ENCODE measurements around the gene CCDC112. TPM values are rescaled to one million over a fixed set of nuclear protein-coding genes. Genes with fewer than 3 reads are reported as not detected.

CCDC112 gene
- total and polyA plus RNA-seq, 2 experiments from 2014 or later: 8.1 to 10.9 TPM

GRCh38 chr5:115289104-115289503 lies 7.3 kb downstream of the CCDC112 start:
- no peak overlapping the region for H3K27ac ChIP-seq

DNA sequence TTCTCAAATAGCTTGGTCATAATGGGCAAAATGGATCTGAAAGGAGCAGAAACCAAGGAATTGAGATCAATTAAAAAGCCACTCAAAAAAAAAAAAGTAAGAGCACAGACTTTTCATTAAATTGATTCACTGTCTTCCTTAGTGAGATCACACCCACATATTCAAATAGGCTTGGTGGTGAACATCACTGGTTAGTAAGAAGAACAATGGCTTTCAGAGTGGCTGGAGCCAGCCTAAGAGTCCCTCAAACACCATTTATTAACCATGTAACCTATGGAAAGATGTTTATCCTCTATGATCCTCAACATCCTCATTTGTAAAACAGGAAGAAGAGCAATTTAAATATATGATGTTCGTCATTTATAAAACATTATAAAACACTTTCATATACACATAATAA lies 12.4 kb downstream of the CCDC112 start:
- no peak overlapping the region for H3K4me3 ChIP-seq
- no peak for DNase-seq (ENCODE audit: low read depth in 1 of 2, low spot score in 1 of 2)
- no peak overlapping the region for H3K27ac ChIP-seq
- H3K4me1 ChIP-seq (ENCODE audit: low read depth): no peaks in the 10 kb centered on the region
- H3K27me3 ChIP-seq: no peaks in the 10 kb centered on the region
- no peaks in the 10 kb centered on the region for H3K9me3 ChIP-seq (ENCODE audit: low read depth)
- no peak for TF ChIP-seq CTCF (IDR thresholded peaks at IDR 0.05; ENCODE audit: low read depth, low read length)
- H3K36me3 ChIP-seq: no peaks in the 10 kb centered on the region

More at GRCh38 chr5:115289104-115289503, 7.3 kb downstream of the CCDC112 start:
- no peak for DNase-seq (ENCODE audit: low read depth in 1 of 2, low spot score in 1 of 2)
- no peaks in the 10 kb centered on the region for H3K4me1 ChIP-seq (ENCODE audit: low read depth)
- H3K9me3 ChIP-seq (ENCODE audit: low read depth): no peaks in the 10 kb centered on the region
- no peaks in the 10 kb centered on the region for H3K36me3 ChIP-seq
- H3K4me3 ChIP-seq: no peak overlapping the region
- no peak for TF ChIP-seq CTCF (IDR thresholded peaks at IDR 0.05; ENCODE audit: low read depth, low read length)
- H3K27me3 ChIP-seq: no peaks in the 10 kb centered on the region

DNA sequence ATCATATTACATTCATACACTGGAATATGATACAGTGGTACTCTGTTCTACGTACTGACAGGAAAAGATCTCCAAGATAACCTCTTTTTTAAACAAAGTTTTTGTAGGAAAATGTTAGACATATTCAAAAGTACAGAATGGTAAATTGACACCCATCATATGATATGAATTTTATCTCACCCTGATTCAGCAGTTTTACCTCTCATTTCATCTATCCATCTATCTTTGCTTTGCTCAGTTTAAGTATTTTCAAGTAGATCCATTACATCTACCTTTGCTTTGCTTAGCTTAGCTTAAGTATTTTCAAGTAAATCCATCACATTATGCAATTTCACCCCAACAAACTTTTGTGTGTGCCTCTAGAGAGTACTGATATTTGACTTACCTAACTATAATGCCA lies 14.3 kb downstream of the CCDC112 start:
- H3K27ac ChIP-seq: no peak overlapping the region
- DNase-seq (ENCODE audit: low read depth in 1 of 2, low spot score in 1 of 2): no peak
- no peaks in the 10 kb centered on the region for H3K9me3 ChIP-seq (ENCODE audit: low read depth)
- TF ChIP-seq CTCF (IDR thresholded peaks at IDR 0.05; ENCODE audit: low read depth, low read length): no peak
- no peaks in the 10 kb centered on the region for H3K4me1 ChIP-seq (ENCODE audit: low read depth)
- H3K4me3 ChIP-seq: no peak overlapping the region
- no peaks in the 10 kb centered on the region for H3K36me3 ChIP-seq
- H3K27me3 ChIP-seq: no peaks in the 10 kb centered on the region

- TF ChIP-seq CTCF (IDR thresholded peaks at IDR 0.05; ENCODE audit: low read depth, low read length): no peak
- Histone ChIP-seq H3K27ac (no peak overlapping the region), H3K9me3 (ENCODE audit: low read depth) (no peaks in the 10 kb centered on the region), H3K36me3 (peaks cover 11% of the 10 kb centered on the region), H3K4me1 (ENCODE audit: low read depth) (no peaks in the 10 kb centered on the region), H3K4me3 (no peak overlapping the region), H3K27me3 (no peaks in the 10 kb centered on the region)
- no peak for DNase-seq (ENCODE audit: low read depth in 1 of 2, low spot score in 1 of 2)
These were observed 21.9 kb downstream of the CCDC112 start for GRCh38 chr5:115274584-115274983.

DNA sequence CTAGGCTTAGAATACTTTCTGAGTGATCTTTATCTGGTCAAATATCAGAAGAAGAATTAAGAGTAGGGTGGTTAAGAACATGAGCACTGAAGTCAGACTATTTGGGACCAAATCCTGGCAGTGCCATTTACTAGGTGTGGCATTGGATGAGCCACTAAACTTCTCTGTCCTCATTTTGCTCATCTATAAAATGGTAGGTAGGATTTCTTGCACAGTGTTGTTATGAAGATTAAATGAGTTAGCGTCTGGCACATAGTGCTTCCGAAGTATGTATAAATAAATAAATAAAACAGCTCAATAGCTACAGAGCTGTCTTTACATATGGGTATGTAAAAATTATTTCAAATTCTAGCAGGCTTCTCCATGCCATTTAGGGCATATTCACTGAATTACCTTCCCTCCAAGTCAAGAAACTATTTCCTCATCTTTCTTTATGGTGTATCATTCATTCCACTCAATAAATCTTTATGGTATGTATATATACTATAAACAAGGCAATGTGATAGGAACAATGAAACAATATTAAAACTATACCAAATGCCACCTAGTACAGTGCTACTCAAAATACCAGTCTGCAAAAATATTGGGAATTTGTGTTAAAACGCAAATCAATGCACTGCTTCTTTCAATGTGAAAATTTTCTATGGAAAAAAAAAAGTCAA lies 24.0 kb downstream of the CCDC112 start:
- Histone ChIP-seq H3K9me3 (ENCODE audit: low read depth) (no peaks in the 10 kb centered on the region), H3K36me3 (peaks cover 15% of the 10 kb centered on the region), H3K4me3 (no peak overlapping the region), H3K27ac (no peak overlapping the region), H3K4me1 (ENCODE audit: low read depth) (no peaks in the 10 kb centered on the region), H3K27me3 (no peaks in the 10 kb centered on the region)
- no peak for TF ChIP-seq CTCF (IDR thresholded peaks at IDR 0.05; ENCODE audit: low read depth, low read length)
- no peak for DNase-seq (ENCODE audit: low read depth in 1 of 2, low spot score in 1 of 2)

Measured in cardiac muscle cell (in vitro differentiated cells and primary cell).